KG1 (cell line): ENCODE measurements around the gene LHX3.

Experiments
- DNase-seq: peaks from one replicate; lab custom pipeline; 2025; lab: John Stamatoyannopoulos, UW

LHX3 gene

GRCh38 chr9:136177224-136177623, 27.7 kb downstream of the LHX3 start:
- no peak for DNase-seq

- DNase-seq: no peak
Measured at GRCh38 chr9:136175616-136176197, 29.2 kb downstream of the LHX3 start.

- no peak for DNase-seq
Measured at GRCh38 chr9:136174779-136175615, 29.9 kb downstream of the LHX3 start.

- DNase-seq: no peak
Measured at GRCh38 chr9:136173648-136174290, 31.2 kb downstream of the LHX3 start.

GRCh38 chr9:136172412-136173079, 32.4 kb downstream of the LHX3 start:
- no peak for DNase-seq

- DNase-seq: no peak
Measured at GRCh38 chr9:136171801-136172411, 33.0 kb downstream of the LHX3 start.

- no peak for DNase-seq
Measured at GRCh38 chr9:136171009-136171800, 33.7 kb downstream of the LHX3 start.

- DNase-seq: no peak
Measured at GRCh38 chr9:136170006-136170901, 34.7 kb downstream of the LHX3 start.

- DNase-seq: no peak
Measured at GRCh38 chr9:136169495-136169894, 35.4 kb downstream of the LHX3 start.

GRCh38 chr9:136163248-136163850, 41.6 kb downstream of the LHX3 start:
- no peak for DNase-seq

GRCh38 chr9:136160995-136161610, 43.8 kb downstream of the LHX3 start:
- no peak for DNase-seq

- no peak for DNase-seq
Measured at GRCh38 chr9:136160381-136160841, 44.5 kb downstream of the LHX3 start.

- DNase-seq: no peak
Measured at GRCh38 chr9:136159851-136160250, 45.1 kb downstream of the LHX3 start.

GRCh38 chr9:136157477-136158265, 47.3 kb downstream of the LHX3 start:
- no peak for DNase-seq

GRCh38 chr9:136156209-136157120, 48.5 kb downstream of the LHX3 start:
- no peak for DNase-seq

- no peak for DNase-seq
Measured at GRCh38 chr9:136155576-136155975, 49.4 kb downstream of the LHX3 start.

- no peak for DNase-seq
Measured at GRCh38 chr9:136154943-136155342, 50.0 kb downstream of the LHX3 start.
